ENCODE measurements around the gene ACSL5. TPM values are rescaled to one million over a fixed set of nuclear protein-coding genes. Genes with fewer than 3 reads are reported as not detected.
A peak's percentile ranks its signal among the peaks of the same experiment; 100 is the strongest.
"Not testable (repeated sequence)": the region's sequence is repeated elsewhere in the genome, so short reads cannot be mapped to it uniquely, and the experiment has no call there.

ACSL5 gene
- total RNA-seq, 1 donor from 2014 or later = 3.7 TPM

DNA sequence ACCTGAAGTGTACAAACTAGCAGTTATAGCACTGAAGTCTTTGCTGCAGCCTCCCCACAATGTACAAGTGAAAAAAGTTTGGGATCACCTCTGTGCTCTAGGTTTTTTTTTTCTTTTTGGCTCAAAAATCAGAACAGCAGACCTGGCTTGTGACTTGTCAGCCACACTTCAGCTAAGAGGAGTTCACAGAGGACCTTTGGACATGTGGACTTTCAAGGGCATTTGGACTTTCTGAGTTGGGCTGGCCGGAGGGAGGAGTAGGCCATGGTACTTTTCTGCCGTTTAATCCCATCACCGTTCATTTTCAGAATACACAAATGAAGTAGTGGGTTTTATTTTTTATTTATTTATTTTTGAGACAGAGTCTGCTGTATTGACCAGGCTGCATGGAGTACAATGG is 21.9 kb upstream of the ACSL5 start:
- DNase-seq = no peak

DNA sequence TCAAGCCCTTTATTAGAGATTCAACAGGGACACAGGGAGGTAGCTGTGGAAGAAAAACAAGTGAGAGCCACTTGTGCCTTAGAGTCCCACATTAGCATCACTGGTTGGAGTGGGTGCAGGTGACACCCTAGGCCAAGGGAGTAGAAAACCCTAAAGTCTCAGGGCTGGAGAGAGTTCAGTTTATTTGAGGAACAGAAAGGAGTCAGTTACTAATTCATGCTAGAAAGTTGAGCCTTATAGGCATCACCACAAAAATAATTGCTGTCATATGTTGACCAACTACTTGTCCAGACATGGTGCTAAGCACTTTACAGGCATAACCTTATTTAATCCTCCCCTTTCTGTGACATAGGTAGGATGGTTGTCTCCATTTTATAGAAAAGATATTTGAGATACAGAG is 20.9 kb upstream of the ACSL5 start:
- no peak for DNase-seq

DNA sequence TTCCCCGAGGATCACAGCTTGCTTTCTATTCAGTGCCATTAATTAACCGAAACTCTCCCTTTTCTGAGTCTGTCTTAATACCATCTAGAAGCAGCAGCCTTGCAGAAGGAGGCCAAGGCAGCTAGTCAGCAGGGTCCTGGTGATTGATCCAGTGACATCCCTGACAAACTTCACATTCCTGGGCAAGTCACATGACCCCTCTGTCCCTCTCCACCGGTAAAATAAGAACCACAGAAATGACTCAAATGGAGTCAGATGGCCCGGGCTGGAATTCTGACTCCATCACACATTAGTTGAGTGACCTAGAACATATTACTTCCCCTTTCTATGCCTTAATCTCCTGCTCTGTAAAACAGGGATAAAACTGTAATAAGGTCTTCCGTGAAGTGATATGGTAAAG is 17.2 kb upstream of the ACSL5 start:
- DNase-seq = no peak

DNA sequence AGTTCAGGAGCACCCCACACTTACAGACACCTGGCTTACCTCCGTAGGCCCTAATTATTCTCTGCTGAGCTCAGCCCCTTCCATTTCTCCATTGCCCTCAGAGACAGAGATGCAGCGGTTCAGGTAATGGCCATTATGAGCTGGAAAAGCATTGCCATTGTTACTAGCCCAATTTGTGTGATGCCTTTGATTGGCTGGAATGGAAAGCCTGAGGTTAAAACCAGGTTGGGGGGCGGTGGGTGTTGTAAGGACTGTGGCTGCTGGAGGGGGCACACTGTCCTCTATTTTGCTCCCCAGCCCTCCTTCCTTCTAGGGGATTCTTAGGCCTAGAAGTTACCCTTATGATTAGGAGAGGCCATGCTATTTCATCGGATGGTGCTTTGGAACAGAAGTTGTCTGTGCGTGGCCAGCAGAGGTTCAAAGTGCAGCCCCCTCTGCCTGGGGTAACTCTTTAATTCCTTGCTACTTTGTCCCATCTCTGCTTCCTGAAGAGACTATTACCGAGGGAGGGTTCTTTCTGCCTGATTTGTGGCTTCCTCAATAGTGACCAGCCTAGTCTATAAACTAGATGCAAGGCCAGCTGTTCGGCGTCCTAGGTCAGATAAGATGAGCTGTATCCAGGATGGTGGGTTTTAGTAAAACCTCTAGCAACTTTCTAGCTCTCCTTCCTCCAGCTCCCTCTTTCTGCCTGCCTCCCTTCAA is 14.2 kb upstream of the ACSL5 start:
- no peak for DNase-seq

DNA sequence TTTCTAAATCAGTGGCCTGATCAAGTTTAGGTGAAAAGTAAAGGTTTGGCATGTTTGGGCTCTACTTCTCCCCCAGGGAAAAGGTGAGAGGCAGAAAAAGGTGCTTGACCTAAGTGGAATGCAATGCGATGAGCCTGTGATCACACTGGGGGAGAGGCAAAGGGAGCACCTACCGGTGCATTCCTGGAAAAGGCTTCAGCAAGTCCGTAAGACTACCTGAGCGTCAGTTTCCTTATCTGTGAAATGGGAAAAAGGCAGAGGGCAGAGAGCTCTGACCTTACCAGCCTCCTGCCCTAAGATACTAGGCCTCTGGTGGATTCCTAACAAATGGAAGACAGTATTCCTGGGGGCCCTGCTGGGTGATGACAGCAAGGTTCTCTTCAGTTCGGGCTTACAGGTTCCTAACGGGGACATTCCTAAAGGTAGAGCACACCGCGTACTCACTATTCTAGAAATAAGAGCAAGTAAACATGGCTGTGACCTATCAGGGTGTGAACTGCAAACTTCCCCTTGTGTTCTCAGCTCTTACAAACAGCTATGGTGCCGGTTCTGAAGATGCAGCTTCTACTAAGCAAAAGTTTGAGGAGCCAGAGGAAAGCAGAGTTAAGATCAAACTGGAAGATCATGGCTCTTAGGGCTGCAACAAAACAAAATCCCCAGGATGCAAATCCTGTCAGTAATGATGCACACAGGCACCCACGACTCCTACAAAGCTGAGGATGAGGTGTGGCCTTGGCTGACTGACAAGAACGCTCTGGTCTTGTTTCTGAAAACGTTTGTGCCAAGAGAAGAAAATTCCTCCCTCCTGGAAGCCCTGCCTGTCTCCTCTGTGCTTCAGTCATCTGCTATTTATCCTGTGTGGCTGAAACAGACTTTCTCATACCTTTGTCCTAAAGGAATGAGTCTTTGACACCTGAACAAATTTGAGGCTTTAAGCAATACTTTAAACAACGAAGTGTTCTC is 13.3 kb upstream of the ACSL5 start:
- DNase-seq = peak; percentile 17

DNA sequence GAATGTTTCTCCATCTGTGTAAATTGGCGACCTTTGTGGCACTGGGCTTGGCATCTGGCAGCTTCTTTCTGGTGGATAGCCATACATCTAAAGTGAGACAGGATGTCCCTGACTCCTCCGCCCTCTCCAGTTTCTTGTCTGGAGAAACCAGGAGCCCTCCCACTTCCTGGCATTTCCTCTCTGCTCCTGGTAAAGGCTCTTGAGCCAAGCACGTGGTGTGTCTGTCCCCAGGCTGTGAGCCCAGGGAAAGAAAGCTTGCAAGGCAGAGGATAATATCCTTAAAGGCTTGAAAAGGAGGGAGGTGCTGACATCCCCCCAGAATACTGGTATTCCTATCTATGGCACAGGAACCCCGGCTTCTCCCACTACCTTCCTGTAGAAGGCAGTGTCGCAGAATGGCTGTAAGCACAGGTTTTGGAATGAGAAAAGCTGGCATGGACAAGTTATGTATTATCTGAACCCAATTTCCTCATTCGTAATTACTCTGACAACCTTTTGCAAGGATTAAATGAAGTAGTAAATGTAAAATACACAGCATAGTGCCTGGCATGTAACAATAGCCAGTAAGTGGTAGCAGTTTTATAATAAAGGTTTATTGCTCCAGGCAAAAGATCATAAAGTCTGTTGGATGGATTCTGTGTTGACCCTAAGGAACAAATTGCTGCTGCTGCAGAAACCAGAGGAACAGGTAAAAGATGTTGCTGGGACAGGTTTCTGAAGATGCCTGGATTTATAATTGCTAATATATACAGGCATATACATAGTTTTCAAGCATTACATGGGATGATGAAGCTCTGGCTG is 11.8 kb upstream of the ACSL5 start:
- DNase-seq = no peak

DNA sequence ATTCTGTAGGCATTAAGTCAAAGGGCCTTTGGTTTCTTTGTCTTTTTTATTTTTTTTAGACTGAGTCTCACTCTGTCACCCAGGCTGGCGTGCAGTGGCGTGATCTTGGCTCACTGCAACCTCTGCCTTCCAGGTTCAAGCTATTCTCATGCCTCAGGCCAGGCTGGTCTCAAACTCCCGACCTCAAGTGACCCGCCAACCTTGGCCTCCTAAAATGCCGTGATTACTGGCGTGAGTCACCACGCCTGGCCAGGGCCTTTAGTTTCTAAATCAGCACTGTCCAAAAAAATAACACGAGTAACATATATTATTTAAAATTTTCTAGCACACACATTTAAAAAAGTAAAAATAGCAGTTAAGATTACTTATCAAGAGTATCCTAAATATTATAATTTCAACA is 11.1 kb upstream of the ACSL5 start:
- no peak for DNase-seq

DNA sequence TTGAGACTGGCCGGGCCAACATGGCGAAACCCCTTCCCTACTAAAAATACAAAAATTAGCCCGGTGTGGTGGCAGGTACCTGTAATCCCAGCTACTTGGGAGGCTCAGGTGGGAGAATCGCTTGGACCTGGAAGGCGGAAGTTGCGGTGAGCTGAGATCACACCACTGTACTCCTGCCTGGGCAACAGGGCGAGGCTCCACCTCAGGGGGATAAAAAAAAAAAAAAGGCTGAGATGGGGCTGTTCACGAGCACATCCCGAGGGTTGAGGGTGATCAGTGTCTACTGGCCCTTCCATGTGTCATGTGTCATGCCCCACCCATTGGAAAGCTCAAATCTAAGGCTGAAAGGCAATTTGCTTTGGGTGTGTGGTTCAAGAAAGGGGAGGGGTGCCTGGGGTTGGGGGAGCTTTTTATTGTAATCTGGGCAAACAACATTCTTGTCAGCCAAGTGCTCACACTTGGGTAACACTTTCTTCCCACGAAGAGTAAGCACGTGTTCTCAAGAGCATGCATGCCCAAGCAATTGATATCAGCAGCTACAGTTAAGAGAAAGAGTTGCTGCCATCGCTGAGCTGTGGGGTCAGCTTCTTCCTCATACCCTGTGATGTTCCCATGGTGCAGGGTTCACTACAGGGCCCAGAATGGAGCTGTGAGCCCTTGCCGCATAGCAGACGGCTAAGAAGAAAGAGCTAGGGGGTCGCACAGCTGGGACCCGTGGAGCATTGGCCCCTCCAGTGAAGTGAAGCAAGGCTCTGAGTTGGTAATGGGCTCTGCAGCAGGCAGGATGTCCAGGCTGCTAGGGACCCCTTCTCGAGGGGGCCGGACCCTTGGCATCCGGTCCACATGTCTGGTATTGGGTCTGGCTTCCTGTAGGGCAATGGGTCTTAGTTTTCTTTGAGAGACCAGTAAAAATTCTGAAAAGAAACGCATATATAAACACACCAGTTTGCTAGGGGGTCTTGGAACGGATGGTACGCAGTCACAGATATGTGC is 9.9 kb upstream of the ACSL5 start:
- no peak for DNase-seq

DNA sequence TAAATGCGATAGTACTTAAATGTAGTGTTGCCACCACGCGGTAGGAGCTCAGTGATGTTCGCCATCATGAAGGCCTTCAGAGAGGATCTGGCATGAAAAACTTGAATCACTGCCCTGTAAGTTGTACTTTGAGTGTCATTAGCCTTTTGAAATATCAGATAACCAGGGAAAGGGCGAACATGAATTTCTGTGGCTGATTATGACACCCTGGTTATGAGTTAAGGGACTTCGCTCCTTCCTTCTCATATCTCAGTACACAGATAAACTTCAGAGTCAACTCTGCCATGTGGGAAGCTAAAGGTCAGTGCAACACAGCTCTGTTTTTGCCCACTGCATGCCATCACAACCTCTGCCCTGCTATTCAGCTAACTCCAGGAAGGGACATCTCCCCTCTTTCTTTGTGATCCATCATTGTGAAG is 8.9 kb upstream of the ACSL5 start:
- no peak for DNase-seq

DNA sequence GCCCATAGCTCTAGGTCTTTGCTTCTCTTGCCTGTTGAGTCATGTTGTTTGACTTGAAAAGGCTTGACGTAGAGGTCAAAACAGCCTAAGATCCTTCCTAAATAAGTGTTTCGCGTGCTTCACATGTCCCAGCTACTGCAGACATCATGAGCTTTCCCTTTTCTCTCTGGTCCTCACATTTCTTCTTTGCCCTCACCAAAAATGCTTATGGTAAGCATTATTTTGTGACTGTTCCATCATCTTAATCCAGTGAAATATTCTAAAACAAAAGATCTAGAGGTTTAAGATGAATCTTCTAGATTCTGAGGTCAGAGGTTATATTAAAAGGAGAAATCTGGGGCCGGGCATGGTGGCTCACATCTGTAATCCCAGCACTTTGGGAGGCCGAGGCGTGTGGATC is 8.5 kb upstream of the ACSL5 start:
- no peak for DNase-seq

DNA sequence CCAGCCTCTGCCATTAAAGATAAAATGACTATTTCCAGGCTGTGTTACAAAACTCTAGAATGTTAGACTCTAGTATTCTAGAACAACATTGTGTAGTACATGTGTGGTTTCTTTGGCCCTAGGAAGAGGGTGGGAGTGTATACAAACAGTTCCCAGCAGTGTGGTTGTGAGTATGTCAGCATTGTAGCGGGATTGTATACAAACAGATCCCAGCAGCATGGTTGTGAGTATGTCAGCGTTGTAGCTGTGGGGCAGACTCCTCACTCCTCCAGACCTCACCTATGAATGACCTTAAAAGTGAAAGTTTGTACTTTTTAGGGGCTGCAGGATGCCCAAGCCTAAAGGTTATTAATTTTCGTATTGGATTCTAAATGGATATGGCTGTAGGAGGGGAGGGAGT is 6.9 kb upstream of the ACSL5 start:
- no peak for DNase-seq

DNA sequence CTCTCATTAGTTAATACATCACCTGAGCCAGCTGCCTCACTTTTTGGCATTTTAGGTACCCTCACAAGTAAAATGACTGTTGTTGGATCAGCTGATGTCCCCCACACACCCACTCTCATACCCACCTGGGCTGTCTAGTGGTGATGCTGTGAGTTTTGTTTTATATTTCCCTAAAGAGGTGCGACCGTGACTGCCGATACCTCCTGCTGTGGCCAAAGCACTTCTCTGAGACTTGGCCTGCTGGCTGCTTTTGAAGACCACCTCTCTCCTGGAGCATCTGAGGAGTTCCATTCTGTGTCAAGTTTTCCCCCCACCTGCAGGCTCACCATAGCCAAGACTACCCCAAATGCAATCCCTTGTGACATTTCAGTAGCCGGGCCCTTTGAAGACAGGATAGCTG is 6.4 kb upstream of the ACSL5 start:
- no peak for DNase-seq

DNA sequence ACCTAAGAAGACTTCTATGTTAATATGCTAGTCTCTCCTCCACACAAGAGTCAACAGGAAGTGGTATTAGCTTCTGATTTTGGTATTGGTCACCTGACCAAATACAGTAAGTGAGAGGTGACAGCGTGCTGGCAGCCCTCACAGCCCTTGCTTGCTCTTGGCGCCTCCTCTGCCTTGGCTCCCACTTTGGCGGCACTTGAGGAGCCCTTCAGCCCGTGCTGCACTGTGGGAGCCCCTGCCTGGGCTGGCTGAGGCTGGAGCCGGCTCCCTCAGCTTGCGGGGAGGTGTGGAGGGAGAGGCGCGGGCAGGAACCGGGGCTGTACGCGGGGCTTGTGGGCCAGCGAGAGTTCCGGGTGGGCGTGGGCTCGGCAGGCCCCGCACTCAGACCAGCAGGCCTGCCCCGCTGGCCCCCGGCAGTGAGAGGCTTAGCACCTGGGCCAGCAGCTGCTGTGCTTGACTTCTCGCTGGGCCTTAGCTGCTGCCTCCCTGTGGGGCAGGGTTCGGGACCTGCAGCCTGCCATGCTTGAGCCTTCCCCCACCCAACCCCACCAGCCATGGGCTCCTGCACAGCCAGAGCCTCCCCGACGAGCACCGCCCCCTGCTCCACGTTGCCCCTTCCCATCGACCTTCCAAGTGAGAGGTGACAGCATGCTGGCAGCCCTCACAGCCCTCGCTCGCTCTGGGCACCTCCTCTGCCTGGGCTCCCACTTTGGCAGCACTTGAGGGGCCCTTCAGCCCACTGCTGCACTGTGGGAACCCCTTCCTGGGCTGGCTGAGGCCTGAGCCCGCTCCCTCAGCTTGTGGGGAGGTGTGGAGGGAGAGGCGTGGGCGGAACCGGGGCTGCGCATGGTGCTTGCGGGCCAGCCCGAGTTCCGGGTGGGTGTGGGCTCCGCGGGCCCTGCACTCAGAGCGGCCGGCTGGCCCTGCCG is 4.2 kb upstream of the ACSL5 start:
- no peak for DNase-seq

DNA sequence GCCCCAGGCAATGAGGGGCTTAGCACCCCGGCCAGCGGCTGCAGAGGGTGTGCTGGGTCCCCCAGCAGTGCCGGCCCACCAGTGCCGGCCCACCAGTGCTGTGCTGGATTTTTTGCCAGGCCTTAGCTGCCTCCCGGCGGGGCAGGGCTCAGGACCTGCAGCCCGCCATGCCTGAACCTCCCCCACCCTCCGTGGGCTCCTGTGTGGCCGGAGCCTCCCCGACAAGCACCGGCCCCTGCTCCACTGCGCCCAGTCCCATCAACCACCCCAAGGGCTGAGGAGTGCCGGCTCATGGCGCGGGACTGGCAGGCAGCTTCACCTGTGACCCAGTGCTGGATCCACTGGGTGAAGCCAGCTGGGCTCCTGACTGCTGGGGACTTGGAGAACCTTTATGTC is 3.5 kb upstream of the ACSL5 start:
- DNase-seq = no peak

DNA sequence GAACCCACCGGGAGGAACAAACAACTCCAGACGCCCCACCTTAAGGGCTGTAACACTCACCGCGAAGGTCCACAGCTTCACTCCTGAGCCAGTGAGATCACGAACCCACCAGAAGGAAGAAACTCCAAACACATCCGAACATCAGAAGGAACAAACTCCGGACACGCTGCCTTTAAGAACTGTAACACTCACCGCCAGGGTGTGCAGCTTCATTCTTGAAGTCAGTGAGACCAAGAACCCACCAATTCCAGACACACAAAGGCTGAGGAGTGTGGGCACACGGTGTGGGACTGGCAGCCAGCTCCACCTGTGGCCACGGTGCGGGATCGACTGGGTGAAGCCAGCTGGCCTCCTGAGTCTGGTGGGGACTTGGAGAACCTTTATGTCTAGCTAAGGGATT is 2.6 kb upstream of the ACSL5 start:
- DNase-seq = not testable (repeated sequence)

DNA sequence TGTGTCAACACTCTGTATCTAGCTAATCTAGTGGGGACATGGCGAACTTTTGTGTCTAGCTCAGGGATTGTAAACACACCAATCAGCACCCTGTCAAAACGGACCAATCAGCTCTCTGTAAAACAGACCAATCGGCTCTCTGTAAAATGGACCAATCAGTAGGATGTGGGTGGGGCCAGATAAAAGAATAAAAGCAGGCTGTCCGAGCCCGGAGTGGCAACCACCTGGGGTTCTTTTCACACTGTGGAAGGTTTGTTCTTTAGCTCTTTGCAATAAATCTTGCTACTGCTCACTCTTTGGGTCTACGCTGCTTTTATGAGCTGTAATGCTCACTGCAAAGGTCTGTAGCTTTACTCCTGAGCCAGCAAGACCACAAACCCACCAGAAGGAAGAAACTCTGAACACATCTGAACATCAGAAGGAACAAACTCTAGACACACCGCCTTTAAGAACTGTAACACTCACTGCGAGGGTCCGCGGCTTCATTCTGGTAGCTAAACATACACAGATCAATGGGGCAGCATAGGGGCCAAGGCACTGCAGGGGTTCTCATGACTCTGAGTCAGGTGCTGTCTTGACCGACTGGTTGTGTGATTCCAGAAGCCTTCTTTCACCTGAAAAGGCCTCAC is 1.6 kb upstream of the ACSL5 start:
- not testable (repeated sequence) for DNase-seq

DNA sequence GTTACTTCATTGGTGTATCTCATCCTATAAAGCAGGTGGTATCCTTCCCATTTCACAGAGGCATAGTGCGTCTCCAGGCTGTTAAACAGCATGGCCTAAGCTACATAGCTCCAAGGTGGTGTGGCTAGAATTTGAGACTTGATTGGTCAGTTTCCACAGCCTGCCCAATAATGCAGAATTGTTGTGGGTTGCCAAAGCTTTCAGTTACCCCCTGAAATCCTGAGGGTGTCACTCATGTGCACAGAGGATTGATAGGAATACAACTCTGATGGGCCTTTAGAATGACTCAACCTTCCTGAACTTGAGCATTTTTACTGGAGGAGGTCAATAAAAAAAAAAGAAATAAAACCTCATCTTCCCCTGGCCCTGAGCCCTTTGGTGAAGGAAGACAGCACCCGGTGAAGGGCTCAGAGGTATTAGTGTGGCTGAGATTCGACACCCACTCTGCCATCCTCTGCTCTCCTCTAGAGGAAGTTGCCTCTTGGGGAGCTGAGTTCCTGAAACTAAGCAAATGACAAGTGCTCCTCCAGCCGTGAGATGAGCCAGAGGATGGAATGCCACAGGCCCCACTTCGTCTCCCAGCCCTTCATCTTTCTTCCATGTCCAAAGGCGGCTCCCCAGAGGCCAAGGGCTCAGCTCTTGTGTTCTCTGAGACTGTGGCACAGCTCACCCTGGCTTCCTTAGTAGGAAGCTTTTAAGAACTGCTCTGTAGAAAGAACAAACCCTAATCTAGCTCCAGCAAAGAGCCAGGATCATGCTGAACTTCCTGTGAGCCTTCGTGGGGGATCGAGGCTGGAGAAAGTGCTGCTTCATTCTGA is 1.0 kb downstream of the ACSL5 start:
- no peak for DNase-seq

DNA sequence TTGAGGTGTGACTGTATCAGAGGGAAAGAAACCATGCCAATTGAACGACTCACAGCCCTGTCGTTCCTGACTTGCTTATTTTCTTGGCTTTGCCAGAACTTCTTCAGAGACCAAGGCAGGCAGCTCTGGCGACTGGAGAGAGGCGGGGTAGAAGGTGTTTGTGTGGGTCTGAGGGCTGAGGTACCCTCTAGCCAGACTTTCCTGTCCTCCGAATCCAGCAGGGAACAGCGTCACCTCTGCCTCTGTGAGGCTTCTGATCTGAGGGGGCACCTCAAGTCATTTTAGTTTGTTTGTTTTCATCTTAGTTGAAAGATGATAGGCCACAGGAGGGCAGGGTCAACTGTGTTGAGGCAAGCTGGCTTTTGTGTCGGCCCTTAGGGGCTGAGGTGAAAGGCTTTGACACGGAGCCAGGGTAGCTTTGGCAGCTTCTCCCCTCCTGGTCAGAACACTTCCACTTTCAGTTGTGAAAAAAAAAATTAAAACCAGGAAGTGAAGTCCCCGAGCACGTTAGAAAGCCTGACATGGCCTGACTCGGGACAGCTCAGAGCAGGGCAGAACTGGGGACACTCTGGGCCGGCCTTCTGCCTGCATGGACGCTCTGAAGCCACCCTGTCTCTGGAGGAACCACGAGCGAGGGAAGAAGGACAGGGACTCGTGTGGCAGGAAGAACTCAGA is 1.9 kb downstream of the ACSL5 start:
- peak; percentile 16 for DNase-seq
